GM12801 (cell line): ENCODE results near the gene CCDC112.

Experiments
- CTCF ChIP-seq: IDR thresholded peaks from one replicate; pipeline ENCODE4 v1.5.1; 2011; ENCODE audit warnings: control low read depth; ENCODE audit not compliant: insufficient read length; ENCODE audit errors: extremely low read depth

Gene CCDC112

GRCh38 chr5:115325296-115325959 lies 29.0 kb upstream of the CCDC112 start:
- TF ChIP-seq CTCF = no peak

DNA sequence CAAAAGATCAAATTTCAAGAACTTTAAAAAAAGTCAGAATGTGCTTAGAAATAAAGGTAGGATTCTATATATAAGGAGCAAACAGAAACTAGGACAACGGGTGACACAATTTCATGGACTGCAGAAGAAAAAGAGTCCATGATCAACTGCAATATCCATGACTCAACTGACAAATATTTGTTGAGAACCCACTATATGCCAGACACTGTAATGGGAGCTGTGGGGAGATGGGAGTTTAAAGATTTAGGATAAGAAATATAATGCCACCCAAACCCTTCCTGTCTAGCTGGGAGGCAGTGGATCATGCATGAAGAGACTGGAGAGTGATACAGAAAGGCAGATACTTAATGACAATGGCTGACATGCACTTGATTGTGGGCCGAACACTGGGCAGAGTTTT lies 27.6 kb upstream of the CCDC112 start:
- TF ChIP-seq CTCF = no peak

DNA sequence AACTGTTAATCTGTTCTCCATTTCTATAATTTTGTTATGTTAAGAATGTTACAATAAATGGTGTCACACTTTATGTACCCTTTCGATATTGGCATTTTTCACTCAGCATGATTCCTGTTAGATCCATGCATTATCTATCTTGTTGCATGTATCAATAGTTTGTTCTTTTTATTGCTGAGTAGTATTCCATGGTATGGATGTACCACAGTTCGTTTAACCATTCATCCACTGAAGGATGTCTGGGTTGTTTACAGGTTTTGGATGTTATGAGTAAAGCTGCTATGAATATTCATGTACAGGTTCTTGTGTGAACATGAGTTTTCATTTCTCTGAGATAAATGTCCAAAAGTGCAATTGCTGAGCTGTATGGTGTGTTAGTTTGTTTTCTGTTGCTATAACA lies 26.3 kb upstream of the CCDC112 start:
- no peak for TF ChIP-seq CTCF

GRCh38 chr5:115321309-115321708 lies 24.9 kb upstream of the CCDC112 start:
- no peak for TF ChIP-seq CTCF

- no peak for TF ChIP-seq CTCF
Measured at GRCh38 chr5:115320515-115320914, 24.1 kb upstream of the CCDC112 start.

DNA sequence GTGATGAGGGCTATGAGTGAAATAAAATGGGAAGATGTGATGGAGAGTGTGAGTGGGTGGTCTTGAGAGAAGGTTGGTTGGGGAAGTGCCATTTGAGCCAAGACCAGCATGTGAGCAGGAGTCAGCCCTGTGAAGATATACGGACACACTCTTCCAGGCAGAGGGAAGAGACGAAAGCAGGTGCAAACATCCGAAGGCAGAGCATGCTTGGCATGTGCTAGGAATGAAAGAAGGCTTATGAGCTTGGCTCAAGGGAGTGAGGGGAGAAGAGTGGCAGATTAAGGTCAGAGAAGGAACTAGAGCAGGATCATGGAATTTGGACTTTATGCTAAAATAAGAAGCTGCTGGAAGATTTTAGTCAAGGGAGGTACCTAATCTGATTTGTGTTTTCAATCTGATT lies 23.6 kb upstream of the CCDC112 start:
- TF ChIP-seq CTCF = no peak

GRCh38 chr5:115319007-115319406 lies 22.6 kb upstream of the CCDC112 start:
- TF ChIP-seq CTCF = no peak

GRCh38 chr5:115317736-115318135 lies 21.3 kb upstream of the CCDC112 start:
- TF ChIP-seq CTCF = no peak
